NB4 (cell line): Measurements from ENCODE around the gene EVC2.

Experiments used
- DNase-seq: peaks from one replicate; pipeline ENCODE4 v3.0.0; 2010; ENCODE audit warnings: low read depth
- H3K4me3 ChIP-seq: one replicate; pipeline ENCODE4 v1.5.1; 2011; ENCODE audit warnings: mild to moderate bottlenecking, low read depth, low read length, moderate library complexity
- MYC ChIP-seq: IDR thresholded peaks from 2 replicates; pipeline ENCODE4 v1.6.1; 2011; ENCODE audit warnings: low read depth, low read length
- POLR2A ChIP-seq: IDR thresholded peaks from 2 replicates; pipeline ENCODE4 v1.6.1; 2011; ENCODE audit warnings: mild to moderate bottlenecking; ENCODE audit not compliant: insufficient read length; ENCODE audit errors: extremely low read depth
- TF ChIP-seq, protein P1 (sequence below): IDR thresholded peaks from one replicate; pipeline ENCODE4 v1.5.1; 2012; ENCODE audit warnings: low read depth, low read length
- TF ChIP-seq, protein P2 (sequence below): IDR thresholded peaks from 2 replicates; pipeline ENCODE4 v1.6.1; 2011; ENCODE audit warnings: low read depth, low read length

EVC2 gene

DNA sequence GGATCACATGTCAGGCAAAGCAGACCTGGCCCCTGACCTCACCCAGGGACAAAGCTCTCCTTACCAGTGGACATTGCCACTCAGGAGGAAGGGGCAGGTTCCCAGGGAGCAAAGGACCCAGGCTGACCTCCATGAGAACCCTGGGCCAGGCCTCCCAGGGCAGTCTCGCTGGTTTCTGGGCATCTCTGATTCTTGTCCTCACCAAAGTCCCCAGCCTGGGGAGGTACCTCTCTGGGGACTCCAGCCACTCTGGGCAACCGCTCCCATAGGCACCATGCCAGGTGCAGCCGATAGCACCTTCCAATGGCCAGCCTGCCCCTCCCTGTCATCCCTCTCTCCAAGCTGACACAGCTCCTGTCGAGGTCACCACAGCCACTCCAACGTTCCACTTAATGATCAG lies 7.9 kb downstream of the EVC2 start:
- no peak overlapping the region for H3K4me3 ChIP-seq
- no peak for DNase-seq
- TF ChIP-seq, protein P1, sequence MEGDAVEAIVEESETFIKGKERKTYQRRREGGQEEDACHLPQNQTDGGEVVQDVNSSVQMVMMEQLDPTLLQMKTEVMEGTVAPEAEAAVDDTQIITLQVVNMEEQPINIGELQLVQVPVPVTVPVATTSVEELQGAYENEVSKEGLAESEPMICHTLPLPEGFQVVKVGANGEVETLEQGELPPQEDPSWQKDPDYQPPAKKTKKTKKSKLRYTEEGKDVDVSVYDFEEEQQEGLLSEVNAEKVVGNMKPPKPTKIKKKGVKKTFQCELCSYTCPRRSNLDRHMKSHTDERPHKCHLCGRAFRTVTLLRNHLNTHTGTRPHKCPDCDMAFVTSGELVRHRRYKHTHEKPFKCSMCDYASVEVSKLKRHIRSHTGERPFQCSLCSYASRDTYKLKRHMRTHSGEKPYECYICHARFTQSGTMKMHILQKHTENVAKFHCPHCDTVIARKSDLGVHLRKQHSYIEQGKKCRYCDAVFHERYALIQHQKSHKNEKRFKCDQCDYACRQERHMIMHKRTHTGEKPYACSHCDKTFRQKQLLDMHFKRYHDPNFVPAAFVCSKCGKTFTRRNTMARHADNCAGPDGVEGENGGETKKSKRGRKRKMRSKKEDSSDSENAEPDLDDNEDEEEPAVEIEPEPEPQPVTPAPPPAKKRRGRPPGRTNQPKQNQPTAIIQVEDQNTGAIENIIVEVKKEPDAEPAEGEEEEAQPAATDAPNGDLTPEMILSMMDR = no peak
- TF ChIP-seq, protein P2, sequence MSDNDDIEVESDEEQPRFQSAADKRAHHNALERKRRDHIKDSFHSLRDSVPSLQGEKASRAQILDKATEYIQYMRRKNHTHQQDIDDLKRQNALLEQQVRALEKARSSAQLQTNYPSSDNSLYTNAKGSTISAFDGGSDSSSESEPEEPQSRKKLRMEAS = no peak
- no peak for TF ChIP-seq MYC
- TF ChIP-seq POLR2A = no peak

DNA sequence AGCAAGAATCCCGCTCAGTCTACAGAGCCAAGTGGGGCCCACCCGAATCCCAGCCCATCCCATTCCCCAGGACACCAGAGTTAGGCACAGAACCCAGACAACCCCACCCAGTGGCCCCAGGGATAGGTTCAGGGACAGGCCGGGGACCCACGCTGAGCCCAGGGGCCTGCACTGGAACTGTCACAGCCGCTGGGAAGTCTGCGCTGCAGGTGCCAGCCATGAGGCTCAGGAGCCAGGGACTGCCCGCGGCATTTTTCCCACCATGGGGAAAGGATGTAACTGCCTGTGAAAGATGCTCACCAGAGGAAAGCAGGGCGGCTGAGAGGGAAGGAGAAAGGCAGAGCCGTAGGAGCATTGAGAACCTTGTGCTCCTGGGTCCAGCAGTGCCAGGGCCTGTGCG lies 12.0 kb downstream of the EVC2 start:
- TF ChIP-seq MYC = no peak
- no peak for TF ChIP-seq POLR2A
- TF ChIP-seq, protein P1 = no peak
- TF ChIP-seq, protein P2 = no peak
- no peak for DNase-seq
- H3K4me3 ChIP-seq = no peak overlapping the region

DNA sequence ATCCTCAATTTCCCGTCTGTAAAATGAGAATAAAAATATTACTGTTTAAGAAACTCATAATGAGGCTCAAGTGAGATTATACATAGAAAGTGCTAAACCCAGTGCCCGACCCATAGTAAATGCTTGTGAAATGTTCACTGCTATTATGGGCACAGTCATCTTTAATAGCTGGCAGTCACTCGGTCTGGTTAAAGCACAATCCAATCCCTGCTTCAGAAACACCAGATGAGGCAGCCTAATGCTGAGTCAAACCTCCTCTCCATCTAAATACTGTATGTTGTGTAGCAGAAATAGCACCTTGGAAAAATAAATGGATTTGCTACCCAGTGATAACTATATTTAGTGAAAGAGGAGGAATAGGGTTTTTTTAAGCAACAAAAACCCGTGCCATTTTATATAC lies 14.5 kb downstream of the EVC2 start:
- DNase-seq = no peak
- TF ChIP-seq POLR2A = no peak
- no peak for TF ChIP-seq MYC
- TF ChIP-seq, protein P2 = no peak
- TF ChIP-seq, protein P1 = no peak
- no peak overlapping the region for H3K4me3 ChIP-seq

DNA sequence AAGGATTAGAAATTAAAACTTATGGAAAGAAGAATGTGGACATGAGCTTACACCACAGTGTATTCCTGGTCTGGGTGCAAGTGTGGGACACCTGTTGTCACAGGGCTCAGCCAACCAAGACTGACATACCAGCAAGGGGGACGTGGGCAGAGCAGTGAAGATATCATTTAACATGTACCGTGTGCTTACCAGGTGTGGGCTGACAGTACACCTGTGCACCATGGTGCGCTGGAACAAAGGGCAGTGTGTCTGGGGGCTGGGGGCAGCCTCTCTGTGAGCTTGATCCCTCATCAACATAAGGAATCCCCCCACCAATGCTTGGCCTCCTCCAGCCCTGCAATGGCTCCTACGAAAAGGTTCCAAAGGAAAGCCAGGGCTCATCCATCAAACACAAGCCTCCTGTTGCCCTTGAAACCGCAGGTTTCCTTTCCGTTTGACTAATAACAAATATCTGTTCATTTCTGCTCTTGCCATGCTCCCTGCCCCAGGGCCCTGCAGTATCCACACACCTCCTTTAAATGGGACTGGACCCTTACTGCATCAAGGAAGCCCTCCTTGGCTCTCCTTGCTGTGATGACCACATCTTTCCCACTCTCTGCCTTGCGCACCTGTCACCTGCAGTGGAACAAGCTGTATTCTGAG lies 16.7 kb downstream of the EVC2 start:
- no peak overlapping the region for H3K4me3 ChIP-seq
- TF ChIP-seq, protein P2 = no peak
- TF ChIP-seq MYC (no peak), POLR2A (no peak)
- TF ChIP-seq, protein P1 = no peak
- no peak for DNase-seq

DNA sequence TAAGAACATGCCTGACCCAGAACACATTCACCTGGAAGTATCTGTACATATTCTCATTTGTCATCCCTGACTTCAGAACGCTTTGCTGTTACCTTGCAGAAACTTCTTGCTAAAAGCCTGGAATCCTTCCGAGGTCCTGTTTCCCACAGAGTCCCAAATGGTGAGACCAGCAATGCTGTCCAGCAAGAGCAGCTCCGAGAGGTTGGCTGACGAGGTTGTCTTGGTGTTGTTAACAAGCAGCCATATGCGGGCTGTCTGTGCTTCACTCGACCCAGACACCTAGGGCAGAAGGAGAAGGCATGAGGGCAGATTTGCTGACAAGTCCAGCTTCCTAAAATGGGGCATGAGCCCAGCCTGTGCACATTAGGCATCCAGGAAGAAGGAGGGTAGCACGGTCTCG lies 19.3 kb downstream of the EVC2 start:
- H3K4me3 ChIP-seq = no peak overlapping the region
- no peak for TF ChIP-seq POLR2A
- TF ChIP-seq, protein P1 = no peak
- TF ChIP-seq MYC = no peak
- TF ChIP-seq, protein P2 = no peak
- no peak for DNase-seq

DNA sequence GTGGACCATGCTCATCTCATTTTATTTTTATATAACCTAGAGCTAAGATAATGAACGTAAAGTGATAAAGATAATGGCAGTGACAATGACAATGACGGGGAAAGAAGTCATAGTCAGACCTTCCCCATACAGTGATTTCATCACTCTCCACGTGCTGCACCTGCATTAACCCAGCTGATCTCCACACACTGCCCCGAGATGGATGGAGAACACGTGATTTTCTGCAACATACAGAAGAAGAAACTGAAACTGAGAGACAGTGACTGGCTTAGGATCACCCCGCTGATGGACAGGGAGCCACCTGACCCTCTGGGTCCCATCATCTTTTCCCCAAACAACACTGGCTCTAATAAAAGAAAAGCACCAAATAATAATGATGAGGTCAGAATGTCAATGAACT lies 22.0 kb downstream of the EVC2 start:
- TF ChIP-seq, protein P1 = no peak
- no peak for TF ChIP-seq POLR2A
- no peak for TF ChIP-seq MYC
- TF ChIP-seq, protein P2 = no peak
- DNase-seq = no peak
- no peak overlapping the region for H3K4me3 ChIP-seq
